EL (cell line): Measurements from ENCODE around the gene PLXNA4.
"Not testable (repeated sequence)": the region's sequence is repeated elsewhere in the genome, so short reads cannot be mapped to it uniquely, and the experiment has no call there.

ENCODE experiments used
- DNase-seq: peaks from one replicate; pipeline ENCODE4 v3.0.0-alpha.2; 2016

PLXNA4 gene

GRCh38 chr7:132575982-132576720, at the start of gene PLXNA4:
TSS of gene PLXNA4 (minus strand) at chr7:132576470. CDS start at chr7:132508693, 67,777 bp downstream.
- DNase-seq: no peak

GRCh38 chr7:132625651-132626050, 49.4 kb upstream of the PLXNA4 start:
- DNase-seq: no peak

GRCh38 chr7:132622081-132622480, 45.8 kb upstream of the PLXNA4 start:
- DNase-seq: no peak

- no peak for DNase-seq
Measured at GRCh38 chr7:132619967-132620366, 43.7 kb upstream of the PLXNA4 start.

- peak; percentile 37 for DNase-seq
Measured at GRCh38 chr7:132618956-132619305, 42.7 kb upstream of the PLXNA4 start.

- no peak for DNase-seq
Measured at GRCh38 chr7:132618271-132618955, 42.1 kb upstream of the PLXNA4 start.

GRCh38 chr7:132614428-132615318, 38.4 kb upstream of the PLXNA4 start:
- DNase-seq: peak; percentile 15

- DNase-seq: no peak
Measured at GRCh38 chr7:132613737-132614136, 37.5 kb upstream of the PLXNA4 start.

GRCh38 chr7:132610995-132611394, 34.7 kb upstream of the PLXNA4 start:
- DNase-seq: no peak

GRCh38 chr7:132609906-132610520, 33.7 kb upstream of the PLXNA4 start:
- no peak for DNase-seq

- DNase-seq: no peak
Measured at GRCh38 chr7:132609222-132609621, 33.0 kb upstream of the PLXNA4 start.

GRCh38 chr7:132608523-132608922, 32.3 kb upstream of the PLXNA4 start:
- no peak for DNase-seq

- DNase-seq: no peak
Measured at GRCh38 chr7:132607656-132608055, 31.4 kb upstream of the PLXNA4 start.

GRCh38 chr7:132604121-132604520, 27.9 kb upstream of the PLXNA4 start:
- no peak for DNase-seq

GRCh38 chr7:132603220-132603833, 27.1 kb upstream of the PLXNA4 start:
- no peak for DNase-seq

GRCh38 chr7:132601783-132602182, 25.5 kb upstream of the PLXNA4 start:
- DNase-seq: no peak

GRCh38 chr7:132596588-132596987, 20.3 kb upstream of the PLXNA4 start:
- DNase-seq: no peak

GRCh38 chr7:132594741-132595140, 18.5 kb upstream of the PLXNA4 start:
- DNase-seq: not testable (repeated sequence)

- DNase-seq: no peak
Measured at GRCh38 chr7:132592936-132593335, 16.7 kb upstream of the PLXNA4 start.

GRCh38 chr7:132592231-132592920, 16.1 kb upstream of the PLXNA4 start:
- no peak for DNase-seq

- peak; percentile 20 for DNase-seq
Measured at GRCh38 chr7:132590162-132590561, 13.9 kb upstream of the PLXNA4 start.

GRCh38 chr7:132588596-132588995, 12.3 kb upstream of the PLXNA4 start:
- DNase-seq: no peak
